ENCODE data around the gene KCTD17.
A peak's percentile ranks its signal among the peaks of the same experiment; 100 is the strongest.

Gene KCTD17

GRCh38 chr22:37043828-37044538, 7.6 kb upstream of the KCTD17 start:
- DNase-seq, result no peak

- no peak for DNase-seq
These were observed 6.6 kb upstream of the KCTD17 start for GRCh38 chr22:37044634-37045625.

GRCh38 chr22:37045958-37046357, 5.6 kb upstream of the KCTD17 start:
- no peak for DNase-seq

GRCh38 chr22:37046589-37046988, 5.0 kb upstream of the KCTD17 start:
- no peak for DNase-seq

GRCh38 chr22:37047006-37047405, 4.5 kb upstream of the KCTD17 start:
- no peak for DNase-seq

- DNase-seq, result no peak
These were observed 3.4 kb upstream of the KCTD17 start for GRCh38 chr22:37048133-37048532.

GRCh38 chr22:37049224-37049623, 2.3 kb upstream of the KCTD17 start:
- DNase-seq, result no peak

- no peak for DNase-seq
These were observed 629 bp upstream of the KCTD17 start for GRCh38 chr22:37050913-37051312.

- DNase-seq, result peak in 1 of 14 donors; percentile 12
These were observed 1.1 kb downstream of the KCTD17 start for GRCh38 chr22:37052386-37053309.

GRCh38 chr22:37053310-37054055, 1.9 kb downstream of the KCTD17 start:
- DNase-seq, result no peak

- DNase-seq, result no peak
These were observed 2.5 kb downstream of the KCTD17 start for GRCh38 chr22:37054056-37054395.

GRCh38 chr22:37054600-37055365, 3.2 kb downstream of the KCTD17 start:
- DNase-seq, result no peak

- no peak for DNase-seq
These were observed 4.7 kb downstream of the KCTD17 start for GRCh38 chr22:37056246-37056645.

- DNase-seq, result no peak
These were observed 5.7 kb downstream of the KCTD17 start for GRCh38 chr22:37057226-37057625.

GRCh38 chr22:37057796-37058510, 6.4 kb downstream of the KCTD17 start:
- no peak for DNase-seq

- DNase-seq, result no peak
These were observed 7.6 kb downstream of the KCTD17 start for GRCh38 chr22:37058917-37059701.

GRCh38 chr22:37059876-37060449, 8.4 kb downstream of the KCTD17 start:
- no peak for DNase-seq

- no peak for DNase-seq
These were observed 9.5 kb downstream of the KCTD17 start for GRCh38 chr22:37060801-37061610.

All from C1 segment of cervical spinal cord (tissue), 14 donors.